ENCODE measurements around the gene FGF6.

GRCh38 chr12:4489556-4489955 lies 43.9 kb upstream of the FGF6 start:
- TF ChIP-seq, protein P1, sequence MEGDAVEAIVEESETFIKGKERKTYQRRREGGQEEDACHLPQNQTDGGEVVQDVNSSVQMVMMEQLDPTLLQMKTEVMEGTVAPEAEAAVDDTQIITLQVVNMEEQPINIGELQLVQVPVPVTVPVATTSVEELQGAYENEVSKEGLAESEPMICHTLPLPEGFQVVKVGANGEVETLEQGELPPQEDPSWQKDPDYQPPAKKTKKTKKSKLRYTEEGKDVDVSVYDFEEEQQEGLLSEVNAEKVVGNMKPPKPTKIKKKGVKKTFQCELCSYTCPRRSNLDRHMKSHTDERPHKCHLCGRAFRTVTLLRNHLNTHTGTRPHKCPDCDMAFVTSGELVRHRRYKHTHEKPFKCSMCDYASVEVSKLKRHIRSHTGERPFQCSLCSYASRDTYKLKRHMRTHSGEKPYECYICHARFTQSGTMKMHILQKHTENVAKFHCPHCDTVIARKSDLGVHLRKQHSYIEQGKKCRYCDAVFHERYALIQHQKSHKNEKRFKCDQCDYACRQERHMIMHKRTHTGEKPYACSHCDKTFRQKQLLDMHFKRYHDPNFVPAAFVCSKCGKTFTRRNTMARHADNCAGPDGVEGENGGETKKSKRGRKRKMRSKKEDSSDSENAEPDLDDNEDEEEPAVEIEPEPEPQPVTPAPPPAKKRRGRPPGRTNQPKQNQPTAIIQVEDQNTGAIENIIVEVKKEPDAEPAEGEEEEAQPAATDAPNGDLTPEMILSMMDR (IDR thresholded peaks at IDR 0.05; ENCODE audit: poor library complexity) = no peak
- no peak for TF ChIP-seq EZH2 (IDR thresholded peaks at IDR 0.05; ENCODE audit: borderline replicate concordance)
